Stomach smooth muscle (tissue), 2 donors: ENCODE data around the gene SF3B3.
"Not testable (repeated sequence)": the region's sequence is repeated elsewhere in the genome, so short reads cannot be mapped to it uniquely, and the experiment has no call there.

Experiments
- H3K27ac ChIP-seq: one replicate; pipeline ENCODE4 v1.7.0; 2013; ENCODE audit warnings: mild to moderate bottlenecking, low read length, inconsistent platforms
- H3K27me3 ChIP-seq, 2 donors: one replicate each; pipeline ENCODE4 v1.7.0; 2013; ENCODE audit warnings: low read length in 2 of 2; ENCODE audit not compliant: insufficient read depth in 2 of 2, control insufficient read depth in 1 of 2
- H3K36me3 ChIP-seq, 2 donors: one replicate each; pipeline ENCODE4 v1.7.0; 2013; ENCODE audit warnings: low read length in 2 of 2; ENCODE audit not compliant: control insufficient read depth in 2 of 2, insufficient read depth in 2 of 2
- H3K4me1 ChIP-seq: one replicate; pipeline ENCODE4 v1.7.0; 2013; ENCODE audit warnings: low read length; ENCODE audit not compliant: control insufficient read depth, insufficient read depth
- H3K4me3 ChIP-seq, 2 donors: one replicate each; pipeline ENCODE4 v1.7.0; 2013; ENCODE audit warnings: low read length in 2 of 2
- H3K9ac ChIP-seq, 2 donors: one replicate each; pipeline ENCODE4 v1.7.0; 2013; ENCODE audit warnings: low read length in 2 of 2, mild to moderate bottlenecking in 1 of 2
- H3K9me3 ChIP-seq, 2 donors: one replicate each; pipeline ENCODE4 v1.7.0; 2013; ENCODE audit warnings: low read length in 2 of 2; ENCODE audit not compliant: control insufficient read depth in 2 of 2
- donor health status: healthy.
- donor health status: Pancreatic carcinoma.

The SF3B3 gene

DNA sequence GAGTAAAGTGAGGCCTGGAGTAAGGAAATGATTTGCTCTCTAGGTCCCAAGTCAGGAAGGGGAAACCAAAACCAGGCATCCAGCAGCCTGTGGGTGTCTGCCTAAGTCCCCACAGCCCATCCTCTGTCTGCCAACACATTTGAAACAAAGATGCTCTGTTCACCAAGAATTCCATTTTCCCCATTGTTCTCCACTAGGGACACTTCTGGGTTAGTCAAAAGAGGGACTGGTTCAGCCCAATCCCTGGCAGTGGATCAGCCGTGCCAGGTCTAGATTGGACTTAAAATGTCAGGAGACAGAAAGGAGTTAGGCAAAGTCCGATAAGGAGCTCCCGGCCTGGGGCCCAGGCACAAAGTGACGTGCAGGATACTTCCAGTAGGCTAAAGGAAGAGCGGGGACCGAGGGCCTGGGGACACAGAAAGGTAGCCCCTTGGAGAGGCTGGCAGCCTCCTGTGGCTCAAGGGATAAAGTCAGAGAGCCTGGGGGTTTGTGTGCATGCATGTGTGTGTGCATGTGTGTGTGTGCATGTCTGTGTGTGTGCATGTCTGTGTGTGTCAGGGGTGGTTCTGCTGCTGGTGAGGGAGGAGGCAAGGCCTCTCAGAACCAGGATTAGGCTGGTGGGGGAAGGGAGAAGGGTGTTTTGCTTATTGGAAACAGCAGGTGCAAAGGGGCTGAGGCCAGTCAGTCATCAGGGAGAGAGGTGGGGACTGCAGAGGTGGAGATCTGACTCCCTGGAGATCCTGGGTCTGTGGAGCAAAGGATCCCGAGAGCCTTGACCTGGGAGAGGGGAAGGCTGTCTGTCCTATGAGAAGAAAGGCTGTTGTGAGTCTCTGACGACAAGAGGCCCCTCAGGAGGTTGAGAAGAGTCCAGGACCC, 81.0 kb downstream of the SF3B3 start:
- H3K27me3 ChIP-seq, result no peaks in the 10 kb centered on the region
- no peak overlapping the region for H3K27ac ChIP-seq
- H3K9me3 ChIP-seq, result no peaks in the 10 kb centered on the region
- H3K9ac ChIP-seq, result no peak overlapping the region
- no peaks in the 10 kb centered on the region for H3K4me1 ChIP-seq
- H3K4me3 ChIP-seq, result no peak overlapping the region
- no peaks in the 10 kb centered on the region for H3K36me3 ChIP-seq

DNA sequence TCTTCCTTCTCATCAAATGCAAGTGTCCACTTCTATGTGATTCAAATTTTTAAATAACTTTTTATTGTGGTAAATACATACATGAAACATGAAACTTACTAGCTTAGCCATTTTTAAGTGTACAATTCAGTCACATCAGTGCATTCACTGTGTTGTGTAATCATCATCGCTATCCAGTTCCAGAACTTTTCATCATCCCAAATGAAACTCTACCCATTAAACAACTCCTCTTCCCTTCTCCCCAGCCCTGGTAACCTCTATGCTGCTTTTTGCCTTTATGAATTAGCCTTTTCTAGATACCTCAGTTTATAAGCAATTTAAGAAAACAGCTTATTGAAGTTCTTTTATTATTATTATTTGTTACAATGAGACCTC, 81.7 kb downstream of the SF3B3 start:
- no peaks in the 10 kb centered on the region for H3K4me1 ChIP-seq
- H3K27ac ChIP-seq, result no peak overlapping the region
- H3K9ac ChIP-seq, result no peak overlapping the region
- H3K27me3 ChIP-seq, result no peaks in the 10 kb centered on the region
- no peak overlapping the region for H3K4me3 ChIP-seq
- H3K36me3 ChIP-seq, result no peaks in the 10 kb centered on the region
- no peaks in the 10 kb centered on the region for H3K9me3 ChIP-seq

DNA sequence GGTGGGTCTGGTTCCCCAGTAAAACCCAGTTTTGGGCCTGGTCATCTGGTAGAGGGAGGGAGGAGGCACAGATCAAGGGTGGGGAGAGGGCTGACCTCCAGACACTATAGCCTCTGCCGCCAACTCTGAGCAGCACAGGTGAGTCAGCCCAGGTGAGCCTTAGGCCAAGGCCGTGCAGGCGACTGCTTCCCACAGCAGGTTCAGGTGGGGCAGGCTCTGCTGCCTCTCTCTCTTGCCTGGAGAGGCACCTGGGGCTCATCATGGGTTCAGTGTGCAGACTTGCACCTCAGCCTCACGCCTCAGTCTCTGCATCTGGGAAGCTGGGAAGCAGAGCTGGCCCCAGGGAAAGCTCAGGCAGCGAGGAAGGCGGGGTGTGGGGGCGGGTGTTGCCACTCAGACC, 84.9 kb downstream of the SF3B3 start:
- Histone ChIP-seq H3K27ac (no peak overlapping the region), H3K36me3 (no peaks in the 10 kb centered on the region), H3K9me3 (no peaks in the 10 kb centered on the region), H3K9ac (no peak overlapping the region), H3K4me1 (no peaks in the 10 kb centered on the region), H3K27me3 (no peaks in the 10 kb centered on the region), H3K4me3 (no peak overlapping the region)

GRCh38 chr16:70610273-70611223, 86.9 kb downstream of the SF3B3 start:
- Histone ChIP-seq H3K36me3 (no peaks in the 10 kb centered on the region), H3K9ac (no peak overlapping the region), H3K4me1 (no peaks in the 10 kb centered on the region), H3K9me3 (no peaks in the 10 kb centered on the region), H3K4me3 (no peak overlapping the region), H3K27me3 (no peaks in the 10 kb centered on the region), H3K27ac (no peak overlapping the region)

GRCh38 chr16:70611224-70611598, 87.6 kb downstream of the SF3B3 start:
- H3K27ac ChIP-seq, result no peak overlapping the region
- H3K4me1 ChIP-seq, result no peaks in the 10 kb centered on the region
- no peak overlapping the region for H3K4me3 ChIP-seq
- no peaks in the 10 kb centered on the region for H3K27me3 ChIP-seq
- no peaks in the 10 kb centered on the region for H3K36me3 ChIP-seq
- no peaks in the 10 kb centered on the region for H3K9me3 ChIP-seq
- H3K9ac ChIP-seq, result no peak overlapping the region

- no peak overlapping the region for H3K4me3 ChIP-seq
- H3K9me3 ChIP-seq, result no peaks in the 10 kb centered on the region
- no peak overlapping the region for H3K27ac ChIP-seq
- H3K4me1 ChIP-seq, result no peaks in the 10 kb centered on the region
- H3K9ac ChIP-seq, result no peak overlapping the region
- no peaks in the 10 kb centered on the region for H3K27me3 ChIP-seq
- H3K36me3 ChIP-seq, result no peaks in the 10 kb centered on the region
Measured at GRCh38 chr16:70611785-70612303, 88.2 kb downstream of the SF3B3 start.

GRCh38 chr16:70612931-70613330, 89.3 kb downstream of the SF3B3 start:
- Histone ChIP-seq H3K27ac (no peak overlapping the region), H3K4me1 (no peaks in the 10 kb centered on the region), H3K27me3 (no peaks in the 10 kb centered on the region), H3K4me3 (no peak overlapping the region), H3K36me3 (no peaks in the 10 kb centered on the region), H3K9ac (no peak overlapping the region), H3K9me3 (no peaks in the 10 kb centered on the region)

GRCh38 chr16:70614208-70614951, 90.8 kb downstream of the SF3B3 start:
- Histone ChIP-seq H3K27ac (no peak overlapping the region), H3K4me3 (no peak overlapping the region), H3K9me3 (no peaks in the 10 kb centered on the region)

DNA sequence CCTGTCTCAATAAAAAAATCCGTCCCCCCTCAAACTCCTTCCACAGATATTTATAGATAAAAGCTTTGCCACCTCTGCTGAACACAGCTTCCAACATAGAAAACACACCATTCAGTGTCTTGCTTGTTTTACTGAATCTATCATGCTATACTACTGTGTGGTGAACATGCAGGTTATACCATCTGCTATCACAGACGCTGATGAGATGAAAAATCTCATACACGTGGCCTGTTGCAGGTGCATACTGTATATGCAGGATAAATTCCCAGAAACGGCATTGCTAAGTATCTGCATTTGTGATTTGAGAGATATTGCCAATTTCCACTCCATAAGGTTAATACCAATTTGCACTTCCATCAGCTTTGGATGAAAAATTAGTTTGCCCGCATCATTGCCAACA, 92.3 kb downstream of the SF3B3 start:
- no peaks in the 10 kb centered on the region for H3K4me1 ChIP-seq
- no peaks in the 10 kb centered on the region for H3K36me3 ChIP-seq
- H3K27me3 ChIP-seq, result no peaks in the 10 kb centered on the region
- no peaks in the 10 kb centered on the region for H3K9me3 ChIP-seq
- no peak overlapping the region for H3K9ac ChIP-seq
- H3K27ac ChIP-seq, result no peak overlapping the region
- no peak overlapping the region for H3K4me3 ChIP-seq

More at GRCh38 chr16:70614208-70614951, 90.8 kb downstream of the SF3B3 start:
- H3K4me1 ChIP-seq, result no peaks in the 10 kb centered on the region
- H3K9ac ChIP-seq, result no peak overlapping the region
- no peaks in the 10 kb centered on the region for H3K27me3 ChIP-seq
- H3K36me3 ChIP-seq, result no peaks in the 10 kb centered on the region

DNA sequence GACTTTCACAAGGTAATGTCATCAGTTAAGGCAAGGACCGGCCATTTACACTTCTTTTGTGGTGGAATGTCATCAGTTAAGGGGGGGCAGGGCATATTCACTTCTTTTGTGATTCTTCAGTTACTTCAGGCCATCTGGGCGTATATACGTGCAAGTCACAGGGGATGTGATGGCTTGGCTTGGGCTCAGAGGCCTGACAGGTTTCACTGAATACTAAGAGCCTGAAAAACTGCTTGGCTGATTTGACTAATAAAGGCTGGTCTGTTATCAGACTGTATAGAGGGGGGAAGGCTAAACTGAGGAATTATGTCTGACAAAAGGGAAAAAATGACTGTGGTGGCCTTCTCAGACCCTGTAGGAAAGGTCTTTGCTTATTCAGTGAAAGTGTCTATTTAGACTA, 98.2 kb downstream of the SF3B3 start:
- not testable (repeated sequence) for H3K27ac ChIP-seq, H3K4me3 ChIP-seq

More for the DNA sequence above, 98.2 kb downstream of the SF3B3 start:
- H3K9ac ChIP-seq, H3K9me3 ChIP-seq, H3K36me3 ChIP-seq, H3K4me1 ChIP-seq, H3K27me3 ChIP-seq: not testable (repeated sequence)
